Endodermal cell (in vitro differentiated cells): Measurements from ENCODE around the gene STXBP6. TPM values are rescaled to one million over a fixed set of nuclear protein-coding genes. Genes with fewer than 3 reads are reported as not detected.
A peak's percentile ranks its signal among the peaks of the same experiment; 100 is the strongest.

Source experiments
- DNase-seq: peaks from one replicate; pipeline ENCODE4 v3.0.0-alpha.2; 2017
- H3K27ac ChIP-seq: 2 replicates; pipeline ENCODE4 v1.5.1; 2013; ENCODE audit warnings: mild to moderate bottlenecking, low read depth, low read length, moderate library complexity
- H3K27me3 ChIP-seq: 2 replicates; pipeline ENCODE4 v1.6.1; 2013; ENCODE audit warnings: mild to moderate bottlenecking, low read length, moderate library complexity; ENCODE audit not compliant: insufficient read depth, control insufficient read depth, poor library complexity, severe bottlenecking
- H3K36me3 ChIP-seq: 2 replicates; pipeline ENCODE4 v1.7.0; 2013; ENCODE audit warnings: mild to moderate bottlenecking, low read length, moderate library complexity; ENCODE audit not compliant: control insufficient read depth, insufficient read depth
- H3K4me1 ChIP-seq: one replicate; pipeline ENCODE4 v1.7.0; 2013; ENCODE audit warnings: low read length; ENCODE audit not compliant: control insufficient read depth, insufficient read depth
- H3K4me3 ChIP-seq: 2 replicates; pipeline ENCODE4 v1.5.1; 2013; ENCODE audit warnings: mild to moderate bottlenecking, low read length, moderate library complexity
- H3K9ac ChIP-seq: 2 replicates; pipeline ENCODE4 v1.6.1; 2013; ENCODE audit warnings: mild to moderate bottlenecking, low read length, moderate library complexity; ENCODE audit not compliant: poor library complexity, severe bottlenecking; ENCODE audit errors: extremely low read depth
- H3K9me3 ChIP-seq: 2 replicates; pipeline ENCODE4 v1.6.1; 2013; ENCODE audit warnings: mild to moderate bottlenecking, low read length, moderate library complexity; ENCODE audit not compliant: control insufficient read depth
- H3K27ac Mint-ChIP-seq: 2 replicates; pipeline ENCODE4 v1.8.0; 2020; ENCODE audit warnings: mixed read lengths
- H3K27me3 Mint-ChIP-seq: 2 replicates; pipeline ENCODE4 v1.8.0; 2021; ENCODE audit warnings: mild to moderate bottlenecking, mixed read lengths; ENCODE audit not compliant: insufficient read depth
- H3K36me3 Mint-ChIP-seq: 2 replicates; pipeline ENCODE4 v1.8.0; 2020; ENCODE audit warnings: low read depth, mixed read lengths
- H3K4me1 Mint-ChIP-seq: 2 replicates; pipeline ENCODE4 v1.8.0; 2020; ENCODE audit warnings: mixed read lengths
- H3K4me3 Mint-ChIP-seq: 2 replicates; pipeline ENCODE4 v1.8.0; 2020; ENCODE audit warnings: mild to moderate bottlenecking, moderate library complexity, mixed read lengths
- H3K9me3 Mint-ChIP-seq: 2 replicates; pipeline ENCODE4 v1.8.0; 2020; ENCODE audit warnings: mild to moderate bottlenecking, mixed read lengths
- CTCF ChIP-seq: fragments of 200-600 bp; sonication (generic); conservative IDR thresholded peaks from 2 replicates; pipeline ENCODE4 v1.5.0; 2021; ENCODE audit warnings: antibody characterized with exemption, mild to moderate bottlenecking
- WGBS, 2 experiments: methylation state at CpG; one replicate each; pipeline versions ENCODE4 v1.1.5 to v1.1.7; 2013; ENCODE audit warnings: missing lambda C conversion rate in 2 of 2, mixed read lengths in 1 of 2; ENCODE audit not compliant: insufficient coverage in 1 of 2, insufficient read length in 1 of 2; 5-methylcytosine and 5-hydroxymethylcytosine counted together
- total RNA-seq, 2 donors: library from RNA; stranded (reverse); fragmentation: NEBNext Ultra II Directional in 1 of 2; extraction: Animal tissue kit (Norgen Biotek cat#: 25700) in 1 of 2; gene quantifications; 2 replicates in 1 of 2; 3 replicates in 1 of 2; pipeline ENCODE4 v1.2.1, GENCODE V29; 2021

The STXBP6 gene
- total RNA-seq, 2 donors from 2014 or later, result 0.64 to 1.5 TPM

DNA sequence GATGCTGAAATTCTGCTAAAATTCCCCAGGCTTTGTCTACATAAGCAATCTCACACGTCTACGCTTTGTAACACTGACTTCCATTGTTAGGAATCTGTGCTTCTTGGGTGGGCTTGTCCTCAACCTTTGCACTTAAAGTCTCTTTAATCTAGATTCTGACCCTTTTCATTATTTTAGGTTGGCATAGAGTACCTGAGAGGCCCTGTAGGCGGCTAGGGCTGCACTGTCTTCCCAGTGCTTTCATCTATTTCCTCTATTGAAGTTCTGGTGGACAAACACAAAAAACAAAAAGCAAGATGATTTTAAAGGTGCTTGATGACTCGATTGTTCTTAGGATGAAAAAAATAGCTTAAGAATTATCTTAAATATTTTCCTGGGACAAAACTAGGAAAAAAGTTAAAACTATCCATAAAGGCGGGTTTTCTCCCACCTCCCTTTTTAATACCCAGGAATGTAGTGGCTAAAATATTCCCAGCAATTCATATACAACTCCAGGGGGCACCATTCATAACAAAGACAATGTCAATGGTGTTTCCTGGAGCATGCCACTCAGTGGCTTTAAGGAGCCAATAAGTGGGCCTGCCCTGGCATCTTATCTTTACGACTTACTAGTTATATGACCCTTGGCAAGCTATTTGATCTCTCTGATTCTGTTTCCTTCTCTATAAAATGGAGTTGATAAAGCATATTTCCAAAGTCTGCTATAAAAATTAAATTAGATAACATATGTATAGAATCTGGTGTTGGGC, 197.5 kb downstream of the STXBP6 start:
- no peaks in the 10 kb centered on the region for H3K9me3 ChIP-seq
- no peak for DNase-seq
- no peaks in the 10 kb centered on the region for H3K36me3 Mint-ChIP-seq
- WGBS, 2 experiments, result 83 to 97% methylated on average over 3 to 6 of the region's 6 CpGs
- TF ChIP-seq CTCF, result peak; percentile 50
- H3K36me3 ChIP-seq, result no peaks in the 10 kb centered on the region
- peaks cover 13% of the 10 kb centered on the region for H3K4me1 Mint-ChIP-seq
- H3K9me3 Mint-ChIP-seq, result no peaks in the 10 kb centered on the region
- H3K27ac Mint-ChIP-seq, result no peak overlapping the region
- no peak overlapping the region for H3K9ac ChIP-seq
- H3K4me3 ChIP-seq, result no peak overlapping the region
- no peaks in the 10 kb centered on the region for H3K27me3 ChIP-seq
- H3K4me1 ChIP-seq, result peaks cover 3% of the 10 kb centered on the region
- no peaks in the 10 kb centered on the region for H3K27me3 Mint-ChIP-seq
- H3K27ac ChIP-seq, result no peak overlapping the region
- H3K4me3 Mint-ChIP-seq, result no peak overlapping the region

DNA sequence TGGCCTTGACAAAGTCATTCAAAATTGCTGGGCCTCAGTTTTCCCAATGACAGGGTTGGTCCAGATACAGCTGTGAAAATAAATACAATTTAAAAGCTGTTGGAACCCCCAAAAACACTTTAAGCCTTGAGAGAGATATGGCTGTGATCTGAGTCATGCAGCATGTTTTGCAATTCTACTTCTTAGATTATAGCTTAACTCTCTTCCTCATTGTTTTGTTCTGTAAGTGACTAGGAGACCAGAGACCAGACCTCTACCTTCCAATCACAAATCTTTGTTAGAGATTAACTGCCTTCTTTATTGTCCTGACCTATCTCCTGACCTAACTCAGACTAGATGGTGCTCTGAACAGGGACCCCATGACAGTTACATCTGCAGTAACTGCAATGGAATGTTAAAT, 198.1 kb downstream of the STXBP6 start:
- Histone ChIP-seq H3K36me3 (no peaks in the 10 kb centered on the region), H3K9ac (no peak overlapping the region), H3K9me3 (no peaks in the 10 kb centered on the region), H3K4me3 (no peak overlapping the region), H3K27me3 (no peaks in the 10 kb centered on the region), H3K27ac (no peak overlapping the region), H3K4me1 (peaks cover 3% of the 10 kb centered on the region)
- DNase-seq, result no peak
- peaks cover 13% of the 10 kb centered on the region for H3K4me1 Mint-ChIP-seq
- no peaks in the 10 kb centered on the region for H3K9me3 Mint-ChIP-seq
- no peaks in the 10 kb centered on the region for H3K27me3 Mint-ChIP-seq
- TF ChIP-seq CTCF, result no peak
- no peak overlapping the region for H3K4me3 Mint-ChIP-seq
- no peaks in the 10 kb centered on the region for H3K36me3 Mint-ChIP-seq
- no peak overlapping the region for H3K27ac Mint-ChIP-seq

GRCh38 chr14:24851406-24851805, 198.5 kb downstream of the STXBP6 start:
- no peak for TF ChIP-seq CTCF
- H3K36me3 Mint-ChIP-seq, result no peaks in the 10 kb centered on the region
- Histone ChIP-seq H3K9ac (no peak overlapping the region), H3K4me1 (peaks cover 3% of the 10 kb centered on the region), H3K27me3 (no peaks in the 10 kb centered on the region), H3K4me3 (no peak overlapping the region), H3K36me3 (no peaks in the 10 kb centered on the region), H3K9me3 (no peaks in the 10 kb centered on the region), H3K27ac (no peak overlapping the region)
- DNase-seq, result no peak
- H3K4me1 Mint-ChIP-seq, result peaks cover 13% of the 10 kb centered on the region
- H3K27me3 Mint-ChIP-seq, result no peaks in the 10 kb centered on the region
- no peak overlapping the region for H3K4me3 Mint-ChIP-seq
- 89 to 93% methylated on average over 3 to 4 of the region's 4 CpGs for WGBS, 2 experiments
- no peaks in the 10 kb centered on the region for H3K9me3 Mint-ChIP-seq
- H3K27ac Mint-ChIP-seq, result no peak overlapping the region
